Measurements from ENCODE around the gene ROR2.

ROR2 gene

DNA sequence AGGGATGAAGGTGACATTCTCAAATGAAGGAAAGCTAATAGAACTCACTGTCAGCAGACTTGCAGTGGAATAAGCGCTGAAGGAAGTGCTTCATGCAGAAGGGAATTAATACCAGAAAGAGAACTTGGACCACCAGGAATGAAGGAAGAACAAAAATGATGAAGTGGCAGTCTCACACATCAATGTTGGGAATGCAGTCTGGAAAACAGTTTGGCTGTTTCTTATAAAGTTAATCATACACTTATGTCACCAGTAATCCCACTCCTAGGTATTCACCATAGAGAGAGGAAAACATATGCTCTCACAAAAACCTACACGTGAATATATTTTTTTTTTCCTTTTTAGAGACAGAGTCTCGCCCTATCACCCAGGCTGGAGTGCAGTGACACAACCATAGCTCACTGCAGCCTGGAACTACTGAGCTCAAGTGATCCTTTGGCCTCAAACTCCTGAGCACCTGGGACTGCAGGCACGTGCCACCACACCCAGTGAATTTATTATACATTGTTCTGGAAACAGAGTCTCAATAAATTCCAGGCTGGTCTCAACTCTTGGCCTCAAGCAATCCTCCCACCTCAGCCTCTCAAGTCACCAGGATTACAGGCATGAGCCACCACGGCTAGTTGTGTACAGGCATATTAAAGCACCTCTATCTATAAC, 81.2 kb downstream of the ROR2 start:
- TF ChIP-seq, protein P1, sequence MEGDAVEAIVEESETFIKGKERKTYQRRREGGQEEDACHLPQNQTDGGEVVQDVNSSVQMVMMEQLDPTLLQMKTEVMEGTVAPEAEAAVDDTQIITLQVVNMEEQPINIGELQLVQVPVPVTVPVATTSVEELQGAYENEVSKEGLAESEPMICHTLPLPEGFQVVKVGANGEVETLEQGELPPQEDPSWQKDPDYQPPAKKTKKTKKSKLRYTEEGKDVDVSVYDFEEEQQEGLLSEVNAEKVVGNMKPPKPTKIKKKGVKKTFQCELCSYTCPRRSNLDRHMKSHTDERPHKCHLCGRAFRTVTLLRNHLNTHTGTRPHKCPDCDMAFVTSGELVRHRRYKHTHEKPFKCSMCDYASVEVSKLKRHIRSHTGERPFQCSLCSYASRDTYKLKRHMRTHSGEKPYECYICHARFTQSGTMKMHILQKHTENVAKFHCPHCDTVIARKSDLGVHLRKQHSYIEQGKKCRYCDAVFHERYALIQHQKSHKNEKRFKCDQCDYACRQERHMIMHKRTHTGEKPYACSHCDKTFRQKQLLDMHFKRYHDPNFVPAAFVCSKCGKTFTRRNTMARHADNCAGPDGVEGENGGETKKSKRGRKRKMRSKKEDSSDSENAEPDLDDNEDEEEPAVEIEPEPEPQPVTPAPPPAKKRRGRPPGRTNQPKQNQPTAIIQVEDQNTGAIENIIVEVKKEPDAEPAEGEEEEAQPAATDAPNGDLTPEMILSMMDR (IDR thresholded peaks at IDR 0.05; ENCODE audit: insufficient read depth, low read length, missing control alignments): no peak
- no peak overlapping the region for H3K4me3 ChIP-seq (ENCODE audit: low read depth, low read length)
- ChIA-PET POLR2A (no interaction called here), CTCF (no interaction called here)
- no peak for DNase-seq (ENCODE audit: low read depth, low spot score)

DNA sequence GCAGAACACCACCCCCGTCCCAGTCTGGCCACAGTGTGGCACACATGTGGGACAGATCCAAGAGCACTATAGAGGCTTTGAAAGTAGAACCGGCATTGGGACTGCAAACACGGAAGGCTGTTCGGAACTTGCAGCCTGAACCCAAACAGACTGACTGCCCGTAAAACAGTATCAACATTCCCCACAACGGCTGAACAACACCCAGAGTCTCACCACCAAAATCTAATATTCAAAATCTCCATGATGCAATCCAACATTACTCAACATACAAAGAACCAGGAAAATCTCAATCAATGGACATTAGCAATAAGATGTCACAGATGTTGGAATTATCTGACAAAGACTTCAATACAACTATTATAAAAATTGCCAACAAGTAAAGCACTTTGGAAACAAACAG, 82.3 kb downstream of the ROR2 start:
- no peak for DNase-seq (ENCODE audit: low read depth, low spot score)
- ChIA-PET CTCF (no interaction called here), POLR2A (no interaction called here)
- no peak overlapping the region for H3K4me3 ChIP-seq (ENCODE audit: low read depth, low read length)
- TF ChIP-seq, protein P1 (IDR thresholded peaks at IDR 0.05; ENCODE audit: insufficient read depth, low read length, missing control alignments): no peak

DNA sequence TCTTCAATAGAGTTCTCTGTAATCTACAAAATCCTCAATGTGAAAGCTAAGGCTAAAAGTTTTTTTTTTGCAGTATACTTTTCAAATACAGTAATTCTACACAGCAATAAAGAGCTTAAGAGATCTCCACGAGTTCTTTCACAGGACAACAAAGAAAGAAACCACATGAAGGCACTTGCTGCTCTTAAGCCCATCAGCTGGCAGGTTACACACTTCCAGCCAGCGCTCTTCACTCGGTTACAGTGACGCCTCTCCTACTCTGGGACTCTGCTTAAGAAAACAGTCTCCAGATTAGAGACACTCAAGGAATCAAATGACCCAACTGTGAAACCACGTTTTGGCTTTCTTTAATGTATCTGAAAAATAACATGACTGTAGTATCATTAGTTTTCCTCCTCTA, 85.0 kb downstream of the ROR2 start:
- CTCF ChIA-PET: no interaction called here
- H3K4me3 ChIP-seq (ENCODE audit: low read depth, low read length): no peak overlapping the region
- TF ChIP-seq, protein P1 (IDR thresholded peaks at IDR 0.05; ENCODE audit: insufficient read depth, low read length, missing control alignments): no peak
- no peak for DNase-seq (ENCODE audit: low read depth, low spot score)
- POLR2A ChIA-PET: no interaction called here

DNA sequence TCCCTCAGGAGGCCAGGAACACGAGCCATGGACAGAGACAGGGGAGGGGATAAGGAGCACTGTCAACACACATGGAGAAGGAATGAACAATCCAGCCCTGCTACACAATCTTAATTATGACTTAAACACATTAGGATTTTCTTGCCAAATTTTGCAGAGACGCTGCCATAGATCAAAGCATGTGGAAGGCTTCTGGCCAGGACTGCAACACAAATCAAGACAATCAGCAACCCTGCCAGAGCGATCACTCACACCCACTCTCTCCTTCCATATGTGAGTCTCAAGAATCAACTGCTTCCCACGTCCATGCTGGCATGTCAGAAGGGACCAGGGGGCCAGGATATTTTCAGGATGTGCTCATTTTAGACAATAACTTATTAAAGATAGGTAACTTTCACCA, 85.6 kb downstream of the ROR2 start:
- ChIA-PET CTCF (no interaction called here), POLR2A (no interaction called here)
- no peak overlapping the region for H3K4me3 ChIP-seq (ENCODE audit: low read depth, low read length)
- TF ChIP-seq, protein P1 (IDR thresholded peaks at IDR 0.05; ENCODE audit: insufficient read depth, low read length, missing control alignments): no peak
- DNase-seq (ENCODE audit: low read depth, low spot score): no peak

DNA sequence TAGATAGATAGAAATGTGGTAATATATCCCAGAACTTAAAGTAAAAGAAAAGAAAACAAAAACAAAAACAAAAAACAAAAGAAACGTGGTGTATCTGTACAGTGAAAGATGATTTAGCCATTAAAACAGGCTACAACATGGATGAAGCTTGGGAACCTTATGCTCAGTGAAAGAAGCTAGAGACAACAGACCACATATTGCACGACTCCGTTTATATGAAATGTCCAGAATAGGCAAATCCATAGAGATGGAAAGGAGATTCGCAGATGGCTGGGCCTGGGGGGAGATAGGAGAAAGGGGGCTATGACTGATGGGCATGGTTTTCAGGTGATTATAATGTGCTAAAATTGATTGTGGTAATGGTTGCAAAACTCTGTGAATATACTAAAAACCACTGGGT, 86.6 kb downstream of the ROR2 start:
- CTCF ChIA-PET: no interaction called here
- no peak overlapping the region for H3K4me3 ChIP-seq (ENCODE audit: low read depth, low read length)
- DNase-seq (ENCODE audit: low read depth, low spot score): no peak
- TF ChIP-seq, protein P1 (IDR thresholded peaks at IDR 0.05; ENCODE audit: insufficient read depth, low read length, missing control alignments): no peak
- POLR2A ChIA-PET: no interaction called here

DNA sequence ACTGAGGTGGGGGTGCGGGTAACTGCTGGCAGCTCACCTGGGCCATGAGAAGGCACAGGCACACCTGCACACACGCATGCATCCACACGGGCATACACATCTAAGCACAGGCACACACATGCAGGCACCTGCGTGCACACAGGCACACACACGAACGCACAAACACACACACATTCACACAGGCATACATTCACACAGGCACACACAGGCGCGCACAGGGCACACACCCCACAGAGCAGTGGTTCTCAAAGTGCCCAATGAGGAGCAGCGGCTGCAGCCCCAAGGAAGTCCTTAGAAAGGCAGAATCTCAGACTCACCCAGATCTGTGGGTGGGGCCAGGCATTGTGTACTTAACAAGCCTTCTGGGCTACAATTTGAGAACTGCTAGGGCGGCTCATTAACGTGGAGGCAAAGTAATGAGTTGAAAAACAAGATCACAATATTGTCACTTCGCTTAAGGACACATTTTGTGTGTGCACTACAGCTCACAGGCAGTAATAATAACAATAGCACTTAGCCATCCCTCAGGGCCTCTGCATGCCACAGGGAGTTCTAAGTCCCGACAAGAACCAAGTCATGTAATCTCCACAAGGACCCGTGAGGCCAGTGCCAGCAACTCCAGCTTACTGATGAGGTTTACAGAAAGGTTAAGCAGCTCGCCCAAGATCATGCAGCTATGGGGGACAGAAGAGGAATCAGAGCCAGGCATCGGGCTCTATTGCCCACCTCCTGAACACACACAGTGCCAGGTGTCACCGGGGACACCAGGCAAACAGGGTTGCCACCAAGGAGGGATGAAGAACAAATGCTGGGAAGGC, 91.6 kb downstream of the ROR2 start:
- H3K4me3 ChIP-seq (ENCODE audit: low read depth, low read length): no peak overlapping the region
- DNase-seq (ENCODE audit: low read depth, low spot score): no peak
- ChIA-PET CTCF (no interaction called here), POLR2A (no interaction called here)
- TF ChIP-seq, protein P1 (IDR thresholded peaks at IDR 0.05; ENCODE audit: insufficient read depth, low read length, missing control alignments): no peak
